HG02642 (cell line): ENCODE measurements around the gene PEG3.

ENCODE experiments used
- ATAC-seq: cut with Tn5 transposase; IDR thresholded peaks from one replicate; pipeline ENCODE4 v1.9.1; 2021; ENCODE audit warnings: mild to moderate bottlenecking; ENCODE audit not compliant: unreplicated experiment, poor library complexity

Gene PEG3

DNA sequence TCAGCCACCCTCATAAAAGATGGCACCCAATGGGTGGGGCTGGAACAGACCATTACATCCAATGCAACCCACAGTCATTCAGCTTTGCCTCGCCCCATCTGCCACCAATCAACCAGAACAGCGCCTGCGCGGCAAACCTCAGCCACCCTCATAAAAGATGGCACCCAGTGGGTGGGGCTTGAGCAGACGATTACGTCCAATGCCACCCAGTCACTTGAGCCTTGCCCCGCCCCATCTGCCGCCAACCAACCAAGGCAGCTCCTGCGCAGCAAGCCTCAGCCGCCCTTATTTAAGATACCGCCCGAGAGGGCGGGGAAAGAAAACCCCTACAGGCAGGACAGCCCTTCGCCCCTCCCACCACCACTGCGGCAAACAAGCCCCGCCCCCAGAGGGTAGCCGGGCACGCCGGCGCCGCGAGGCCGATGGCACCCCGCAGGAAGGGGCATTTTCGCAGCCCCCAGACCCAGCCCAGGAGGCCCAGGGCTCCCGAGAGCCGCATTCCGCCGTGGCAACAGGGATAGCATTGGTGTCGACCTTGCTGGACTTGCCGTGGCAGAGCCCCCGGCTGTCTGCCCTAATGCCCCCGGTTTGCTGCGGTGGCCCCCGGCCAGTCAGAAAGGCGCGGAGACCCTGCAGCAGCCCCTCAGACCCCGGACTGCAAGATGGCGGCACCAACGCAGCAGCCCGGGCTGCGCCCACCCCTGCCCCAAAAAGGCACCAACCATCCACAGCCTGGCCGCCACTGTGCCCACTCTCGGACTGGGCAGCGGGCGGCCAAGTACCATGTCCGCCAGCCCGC lies 675 bp downstream of the PEG3 start:
- ATAC-seq: no peak

- no peak for ATAC-seq
Measured at GRCh38 chr19:56838909-56839651, 1.4 kb downstream of the PEG3 start.

GRCh38 chr19:56838024-56838908 lies 2.3 kb downstream of the PEG3 start:
- ATAC-seq: no peak

GRCh38 chr19:56837492-56838023 lies 3.0 kb downstream of the PEG3 start:
- ATAC-seq: no peak

DNA sequence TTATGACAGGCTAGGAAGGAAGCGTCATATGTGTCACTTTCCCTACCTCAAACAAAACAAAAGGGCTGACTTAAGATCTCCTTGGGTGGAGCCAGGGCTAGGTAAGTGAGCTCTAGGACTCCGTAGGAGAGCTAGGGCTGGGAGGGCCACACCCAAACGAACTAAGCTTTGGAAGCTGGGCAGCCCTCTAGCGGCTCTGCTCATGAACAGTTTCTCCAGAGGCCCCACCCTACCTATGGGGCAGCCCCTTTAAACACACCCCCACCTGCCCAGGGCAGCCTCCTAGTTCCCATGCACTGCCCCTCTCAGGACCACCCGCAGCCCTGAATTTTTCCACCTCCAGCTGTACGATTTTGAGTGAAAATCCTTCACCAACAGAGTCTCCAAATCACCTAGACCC lies 3.5 kb downstream of the PEG3 start:
- ATAC-seq: no peak

GRCh38 chr19:56836059-56836458 lies 4.5 kb downstream of the PEG3 start:
- ATAC-seq: no peak

- ATAC-seq: no peak
Measured at GRCh38 chr19:56835401-56835800, 5.1 kb downstream of the PEG3 start.

GRCh38 chr19:56834564-56835375 lies 5.8 kb downstream of the PEG3 start:
- ATAC-seq: no peak

DNA sequence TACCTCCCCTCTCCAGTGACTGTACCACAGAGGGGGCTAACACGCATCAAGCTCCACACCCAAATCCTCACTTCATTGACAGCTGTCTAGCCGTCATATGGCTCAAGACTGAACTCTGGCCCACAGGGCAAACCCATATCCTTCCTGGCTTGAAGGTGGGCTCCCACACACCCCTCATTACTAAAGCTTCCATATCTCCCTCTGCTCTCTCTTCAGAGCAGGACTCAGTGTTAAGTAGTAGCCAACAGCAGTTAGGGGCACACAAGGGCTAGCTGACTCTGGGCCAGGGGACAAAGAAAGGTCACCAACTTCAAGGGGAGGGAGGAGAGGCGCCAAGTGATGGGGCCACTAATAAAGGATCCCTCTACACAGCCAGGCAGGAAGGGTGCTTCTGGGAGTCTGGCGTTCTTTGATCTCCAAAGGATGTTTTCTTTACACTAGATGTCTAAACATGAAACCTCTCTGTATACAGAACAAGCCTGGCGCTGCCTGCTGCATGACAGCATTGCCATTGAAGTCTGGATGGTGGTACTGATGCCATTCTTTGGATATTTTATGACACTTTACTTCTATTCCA lies 8.1 kb downstream of the PEG3 start:
- ATAC-seq: no peak

- no peak for ATAC-seq
Measured at GRCh38 chr19:56831255-56831654, 9.3 kb downstream of the PEG3 start.

DNA sequence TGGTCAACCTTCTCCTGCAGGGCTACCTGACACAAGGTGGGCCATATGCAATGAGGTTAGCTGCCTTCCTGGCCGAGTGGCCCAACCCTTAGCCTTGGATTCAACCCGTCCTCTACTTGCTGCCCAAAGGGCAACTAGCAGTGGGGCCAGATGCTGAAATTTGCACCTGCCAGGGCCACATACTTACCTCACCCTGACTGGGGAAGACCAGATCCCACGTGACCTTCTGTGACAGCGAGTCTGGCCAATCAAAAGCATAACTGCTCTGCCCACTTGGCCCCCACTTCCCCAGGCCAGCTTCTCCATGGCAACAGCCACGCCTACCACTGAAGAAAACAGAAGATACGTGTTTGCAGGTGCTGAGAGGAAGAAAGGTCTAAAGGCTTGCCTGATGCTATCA lies 10.9 kb downstream of the PEG3 start:
- no peak for ATAC-seq

- no peak for ATAC-seq
Measured at GRCh38 chr19:56827708-56828107, 12.8 kb downstream of the PEG3 start.

DNA sequence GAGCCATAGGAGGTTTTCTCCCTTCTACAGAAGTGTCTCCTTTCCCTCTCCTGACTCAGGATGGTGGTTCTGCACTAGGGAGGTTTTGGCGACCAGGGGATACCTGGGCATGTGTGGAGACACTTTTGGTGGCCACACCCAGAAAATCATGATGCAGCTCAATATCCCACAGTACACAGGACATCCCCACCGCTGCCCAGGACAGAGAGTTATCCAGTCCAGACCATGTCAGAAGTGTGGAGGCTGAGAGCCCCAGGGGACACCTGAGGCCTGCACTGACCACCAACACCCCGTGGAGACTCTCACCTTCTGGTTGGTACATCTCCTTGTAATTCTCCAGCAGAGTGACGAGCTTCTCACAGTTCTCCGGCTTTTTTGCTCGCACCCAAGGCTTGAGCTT lies 16.6 kb downstream of the PEG3 start:
- ATAC-seq: no peak

DNA sequence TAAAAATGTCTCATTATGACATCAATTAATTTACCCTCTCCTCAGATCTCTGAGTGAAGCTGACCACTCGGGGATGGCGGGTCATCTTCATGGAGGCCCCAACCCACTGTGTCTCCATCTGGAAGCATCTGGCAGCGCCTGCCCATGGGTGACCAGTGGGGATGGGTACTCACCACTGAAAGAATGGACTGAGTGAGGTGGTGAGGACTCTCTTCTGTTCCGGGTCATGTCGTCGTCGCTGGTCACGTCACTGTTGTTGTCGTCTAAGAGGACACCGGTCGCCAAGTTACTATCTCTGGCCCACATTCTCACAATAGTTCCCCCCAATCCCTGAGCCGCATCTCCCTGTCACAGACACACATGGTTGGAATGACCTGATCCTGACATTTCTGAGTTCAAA lies 17.1 kb downstream of the PEG3 start:
- no peak for ATAC-seq

DNA sequence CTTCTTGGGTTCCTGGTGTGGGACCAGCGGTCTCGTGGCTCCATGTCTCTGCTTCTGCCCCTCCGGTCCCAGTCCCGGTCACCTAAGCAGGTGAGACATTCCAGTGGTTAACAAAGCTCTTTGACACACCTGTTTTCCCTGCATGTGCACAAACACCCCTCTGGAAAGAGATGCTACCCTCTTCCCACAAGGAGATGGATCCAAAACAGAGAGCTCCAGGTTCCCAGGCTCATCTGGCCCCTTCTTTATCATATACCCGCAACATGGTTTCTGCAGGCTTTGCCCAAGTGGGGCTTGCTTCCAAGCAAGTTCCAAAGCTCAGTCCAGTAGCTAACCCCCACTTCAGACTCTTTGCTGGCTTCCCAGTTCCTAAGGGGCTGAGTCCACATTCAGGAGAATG lies 17.8 kb downstream of the PEG3 start:
- no peak for ATAC-seq

DNA sequence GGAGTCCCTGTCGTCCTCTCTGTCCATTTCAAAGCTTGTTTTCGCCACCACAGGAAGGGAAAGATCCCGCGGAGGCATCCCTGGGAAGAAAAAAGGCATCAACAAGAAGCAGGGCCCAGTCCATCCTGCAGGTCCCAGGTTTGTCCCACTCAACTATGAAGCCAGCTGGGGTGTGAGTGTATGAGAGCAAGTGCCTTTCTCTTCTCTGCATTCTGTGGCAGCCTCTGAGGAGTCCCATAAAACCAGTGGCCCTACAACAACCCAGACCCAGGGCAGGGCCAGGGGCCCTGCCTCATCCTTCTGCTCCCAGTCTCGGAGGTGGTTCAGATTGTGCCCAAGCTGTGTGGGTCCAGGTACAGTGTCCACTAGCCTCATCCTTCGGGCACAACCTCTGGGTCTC lies 18.9 kb downstream of the PEG3 start:
- no peak for ATAC-seq

- no peak for ATAC-seq
Measured at GRCh38 chr19:56821209-56821608, 19.3 kb downstream of the PEG3 start.

DNA sequence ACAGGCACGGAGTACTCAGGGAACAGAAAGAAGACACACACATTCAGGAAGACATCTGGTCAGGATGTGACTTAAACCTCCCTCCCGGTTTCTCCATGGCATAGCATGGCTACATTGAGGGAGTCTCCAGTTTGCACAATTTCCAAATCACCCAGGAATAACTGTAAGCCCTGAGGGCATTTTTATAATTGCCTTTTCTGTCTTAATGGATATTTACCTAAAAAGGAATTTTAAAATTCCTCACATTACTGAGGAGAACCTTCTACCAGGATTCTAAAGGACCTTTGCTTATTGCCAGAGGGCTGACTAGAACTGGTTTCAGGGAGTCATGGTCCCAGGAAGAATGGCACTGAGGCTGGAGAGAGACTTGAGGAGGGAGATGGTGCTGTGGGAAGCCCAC lies 21.4 kb downstream of the PEG3 start:
- ATAC-seq: no peak

DNA sequence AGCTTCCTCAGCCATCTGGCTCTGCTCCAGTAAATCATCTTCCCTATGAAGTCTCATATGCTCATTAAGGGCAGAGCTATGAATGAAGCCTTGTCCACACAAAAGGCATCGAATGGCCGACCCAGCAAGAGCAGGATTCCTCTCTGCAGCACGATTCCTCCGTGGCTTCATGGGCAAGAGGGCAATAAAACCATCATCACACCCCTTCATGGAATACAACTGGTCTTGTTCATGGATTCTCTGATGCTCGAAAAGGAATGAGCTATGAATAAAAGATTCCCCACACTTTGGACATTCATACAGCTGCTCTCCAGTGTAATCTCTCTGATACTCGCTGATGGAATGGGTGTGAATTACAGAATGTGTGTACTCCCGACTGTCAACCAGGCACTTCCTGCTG lies 25.9 kb downstream of the PEG3 start:
- no peak for ATAC-seq
